Vagina (tissue), 2 donors: ENCODE data around the gene CAMK1G. TPM values are rescaled to one million over a fixed set of nuclear protein-coding genes. Genes with fewer than 3 reads are reported as not detected.

Source experiments
- DNase-seq, 2 donors: peaks; one replicate each; pipeline ENCODE4 v3.0.0-alpha.2; 2017; ENCODE audit errors: extremely low spot score in 2 of 2
- H3K27ac ChIP-seq: fragments of 200-600 bp; sonication (generic); one replicate; pipeline ENCODE4 v1.5.1; 2019
- H3K27me3 ChIP-seq: fragments of 200-600 bp; sonication (generic); one replicate; pipeline ENCODE4 v1.5.1; 2019
- H3K36me3 ChIP-seq, 2 donors: fragments of 200-600 bp; sonication (generic); one replicate each; pipeline ENCODE4 v1.5.1; 2017 to 2019
- H3K4me1 ChIP-seq: fragments of 200-600 bp; sonication (generic); one replicate; pipeline ENCODE4 v1.5.1; 2019
- H3K4me3 ChIP-seq, 2 donors: fragments of 200-600 bp; sonication (generic); 1 replicate in 1 of 2; 2 replicates in 1 of 2; pipeline ENCODE4 v1.5.1; 2016 to 2019
- H3K9me3 ChIP-seq: fragments of 200-600 bp; sonication (generic); one replicate; pipeline ENCODE4 v1.5.1; 2019
- CTCF ChIP-seq, 3 experiments: fragments of 450-650 bp in 2 of 3; fragments of 200-600 bp in 1 of 3; sonication (generic) in 1 of 3; IDR thresholded peaks; one replicate each; pipeline ENCODE4 v1.5.1; 2017 to 2019; ENCODE audit warnings: antibody characterized with exemption in 3 of 3, mild to moderate bottlenecking in 2 of 3, moderate library complexity in 2 of 3
- POLR2A ChIP-seq, 2 donors: fragments of 450-650 bp; IDR thresholded peaks; one replicate each; pipeline ENCODE4 v1.6.1; 2017; ENCODE audit warnings: antibody characterized with exemption in 2 of 2, mild to moderate bottlenecking in 2 of 2, moderate library complexity in 2 of 2
- POLR2AphosphoS5 ChIP-seq, 2 donors: sonication (generic); formaldehyde crosslinking; IDR thresholded peaks; one replicate each; pipeline ENCODE4 v1.9.0; 2017; ENCODE audit warnings: antibody characterized with exemption in 2 of 2, mild to moderate bottlenecking in 2 of 2, low read depth in 1 of 2; ENCODE audit not compliant: insufficient read depth in 1 of 2
- intact Hi-C: fragments of 100-400 bp; cut with DNase I; formaldehyde crosslinking; loops from one replicate; pipeline ENCODE4 v1.15.1; 2023
- total RNA-seq: library from RNA; depleted of rRNA; stranded (reverse); fragments of >200 nt; gene quantifications from one replicate; pipeline ENCODE4 v1.2.3, GENCODE V29; 2016

Gene CAMK1G
- total RNA-seq, 1 donor from 2014 or later, result not detected

- Histone ChIP-seq H3K9me3 (no peaks in the 10 kb centered on the region), H3K4me3 (no peak overlapping the region), H3K4me1 (peaks cover 85% of the 10 kb centered on the region), H3K27ac (no peak overlapping the region), H3K36me3 (no peaks in the 10 kb centered on the region), H3K27me3 (no peaks in the 10 kb centered on the region)
- intact Hi-C loops, result no loop called here
- TF ChIP-seq POLR2A (IDR thresholded peaks at IDR 0.05), result no peak
- TF ChIP-seq CTCF (IDR thresholded peaks at IDR 0.05), result no peak
- no peak for TF ChIP-seq POLR2AphosphoS5 (IDR thresholded peaks at IDR 0.05; ENCODE audit: insufficient read depth in 1 of 2, low read depth in 1 of 2)
- DNase-seq, result no peak
These were observed 62.3 kb downstream of the CAMK1G start for GRCh38 chr1:209645574-209646452.

- no peak for DNase-seq
- H3K4me3 ChIP-seq, result no peak overlapping the region
- H3K4me1 ChIP-seq, result peaks cover 85% of the 10 kb centered on the region
- H3K9me3 ChIP-seq, result no peaks in the 10 kb centered on the region
- H3K36me3 ChIP-seq, result no peaks in the 10 kb centered on the region
- no peak overlapping the region for H3K27ac ChIP-seq
- TF ChIP-seq POLR2AphosphoS5 (IDR thresholded peaks at IDR 0.05; ENCODE audit: insufficient read depth in 1 of 2, low read depth in 1 of 2) (no peak), CTCF (IDR thresholded peaks at IDR 0.05) (no peak), POLR2A (IDR thresholded peaks at IDR 0.05) (no peak)
- intact Hi-C loops, result no loop called here
- no peaks in the 10 kb centered on the region for H3K27me3 ChIP-seq
These were observed 63.0 kb downstream of the CAMK1G start for GRCh38 chr1:209646558-209646957.

GRCh38 chr1:209647156-209647555 is 63.6 kb downstream of the CAMK1G start:
- no peak for DNase-seq
- Histone ChIP-seq H3K36me3 (no peaks in the 10 kb centered on the region), H3K4me3 (no peak overlapping the region), H3K27me3 (no peaks in the 10 kb centered on the region), H3K27ac (no peak overlapping the region), H3K9me3 (no peaks in the 10 kb centered on the region), H3K4me1 (peaks cover 85% of the 10 kb centered on the region)
- intact Hi-C loops, result no loop called here
- TF ChIP-seq POLR2A (IDR thresholded peaks at IDR 0.05) (no peak), POLR2AphosphoS5 (IDR thresholded peaks at IDR 0.05; ENCODE audit: insufficient read depth in 1 of 2, low read depth in 1 of 2) (no peak), CTCF (IDR thresholded peaks at IDR 0.05) (no peak)

GRCh38 chr1:209648346-209648745 is 64.8 kb downstream of the CAMK1G start:
- Histone ChIP-seq H3K27me3 (no peaks in the 10 kb centered on the region), H3K4me3 (no peak overlapping the region), H3K27ac (peak overlapping the region; percentile 50), H3K36me3 (no peaks in the 10 kb centered on the region), H3K9me3 (no peaks in the 10 kb centered on the region), H3K4me1 (peaks cover 77% of the 10 kb centered on the region)
- no peak for DNase-seq
- TF ChIP-seq POLR2AphosphoS5 (IDR thresholded peaks at IDR 0.05; ENCODE audit: insufficient read depth in 1 of 2, low read depth in 1 of 2) (no peak), POLR2A (IDR thresholded peaks at IDR 0.05) (no peak), CTCF (IDR thresholded peaks at IDR 0.05) (no peak)
- intact Hi-C loops, result loop anchor here (2.0 kb wide), 1 partner anchor 56 kb away; the partner anchor contains the start of gene HSD11B1
